Measurements from ENCODE around the gene FBXO39. TPM values are rescaled to one million over a fixed set of nuclear protein-coding genes. Genes with fewer than 3 reads are reported as not detected.
"Not testable (repeated sequence)": the region's sequence is repeated elsewhere in the genome, so short reads cannot be mapped to it uniquely, and the experiment has no call there.

Gene FBXO39
- total RNA-seq, 3 donors from 2014 or later: 0.16 TPM; not detected in 2

DNA sequence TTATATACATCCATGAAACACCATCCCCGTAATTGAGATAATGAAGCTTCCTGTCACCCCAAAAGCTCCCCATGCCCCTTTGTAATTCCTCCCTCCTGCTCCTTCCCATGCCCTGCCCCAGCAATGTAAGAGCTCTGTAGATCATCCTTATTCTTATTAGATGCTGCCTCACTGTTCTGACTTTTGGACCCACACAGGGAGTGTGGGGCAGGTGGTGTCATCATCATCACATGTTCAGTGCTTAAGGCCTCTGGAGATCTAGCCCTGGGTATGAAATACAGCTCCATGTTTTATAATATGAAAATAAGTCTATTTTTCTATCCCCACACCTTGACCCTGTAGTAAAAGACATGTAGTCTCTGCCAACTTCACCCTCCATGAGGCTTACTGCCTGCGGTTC, 18.3 kb upstream of the FBXO39 start:
- TF ChIP-seq, protein P1, sequence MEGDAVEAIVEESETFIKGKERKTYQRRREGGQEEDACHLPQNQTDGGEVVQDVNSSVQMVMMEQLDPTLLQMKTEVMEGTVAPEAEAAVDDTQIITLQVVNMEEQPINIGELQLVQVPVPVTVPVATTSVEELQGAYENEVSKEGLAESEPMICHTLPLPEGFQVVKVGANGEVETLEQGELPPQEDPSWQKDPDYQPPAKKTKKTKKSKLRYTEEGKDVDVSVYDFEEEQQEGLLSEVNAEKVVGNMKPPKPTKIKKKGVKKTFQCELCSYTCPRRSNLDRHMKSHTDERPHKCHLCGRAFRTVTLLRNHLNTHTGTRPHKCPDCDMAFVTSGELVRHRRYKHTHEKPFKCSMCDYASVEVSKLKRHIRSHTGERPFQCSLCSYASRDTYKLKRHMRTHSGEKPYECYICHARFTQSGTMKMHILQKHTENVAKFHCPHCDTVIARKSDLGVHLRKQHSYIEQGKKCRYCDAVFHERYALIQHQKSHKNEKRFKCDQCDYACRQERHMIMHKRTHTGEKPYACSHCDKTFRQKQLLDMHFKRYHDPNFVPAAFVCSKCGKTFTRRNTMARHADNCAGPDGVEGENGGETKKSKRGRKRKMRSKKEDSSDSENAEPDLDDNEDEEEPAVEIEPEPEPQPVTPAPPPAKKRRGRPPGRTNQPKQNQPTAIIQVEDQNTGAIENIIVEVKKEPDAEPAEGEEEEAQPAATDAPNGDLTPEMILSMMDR (IDR thresholded peaks at IDR 0.05): no peak
- DNase-seq: no peak
- Histone ChIP-seq H3K9me3 (no peaks in the 10 kb centered on the region), H3K4me3 (no peak overlapping the region), H3K36me3 (ENCODE audit: low read depth) (no peaks in the 10 kb centered on the region), H3K4me1 (ENCODE audit: low read depth) (peaks cover 2% of the 10 kb centered on the region)
- intact Hi-C loops (cut with DNase I, micrococcal nuclease): no loop called here
- ATAC-seq: no peak

DNA sequence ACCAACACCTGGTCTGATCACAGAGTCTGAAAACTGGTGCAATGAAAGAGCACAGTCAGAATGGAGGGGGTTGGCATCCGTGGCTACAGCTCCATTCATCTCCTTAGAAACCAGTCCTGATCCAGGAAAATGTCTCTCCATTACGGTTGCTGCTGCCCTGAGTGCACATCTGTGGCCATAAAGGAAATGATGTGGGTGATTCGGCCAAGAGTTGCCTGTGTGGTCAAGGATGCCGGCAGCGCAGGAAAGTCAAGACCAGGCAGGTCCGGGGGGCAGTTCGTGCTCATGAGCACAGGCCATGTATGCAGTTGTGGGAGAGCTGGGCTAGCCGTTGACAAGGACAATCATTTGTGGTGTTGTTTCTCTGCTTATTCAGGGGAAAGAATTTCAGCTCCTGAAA, 14.2 kb upstream of the FBXO39 start:
- intact Hi-C loops (cut with DNase I, micrococcal nuclease): no loop called here
- no peaks in the 10 kb centered on the region for H3K36me3 ChIP-seq (ENCODE audit: low read depth)
- H3K4me1 ChIP-seq (ENCODE audit: low read depth): no peaks in the 10 kb centered on the region
- H3K9me3 ChIP-seq: no peaks in the 10 kb centered on the region
- no peak overlapping the region for H3K4me3 ChIP-seq
- TF ChIP-seq, protein P1 (IDR thresholded peaks at IDR 0.05): no peak
- no peak for DNase-seq
- ATAC-seq: no peak

DNA sequence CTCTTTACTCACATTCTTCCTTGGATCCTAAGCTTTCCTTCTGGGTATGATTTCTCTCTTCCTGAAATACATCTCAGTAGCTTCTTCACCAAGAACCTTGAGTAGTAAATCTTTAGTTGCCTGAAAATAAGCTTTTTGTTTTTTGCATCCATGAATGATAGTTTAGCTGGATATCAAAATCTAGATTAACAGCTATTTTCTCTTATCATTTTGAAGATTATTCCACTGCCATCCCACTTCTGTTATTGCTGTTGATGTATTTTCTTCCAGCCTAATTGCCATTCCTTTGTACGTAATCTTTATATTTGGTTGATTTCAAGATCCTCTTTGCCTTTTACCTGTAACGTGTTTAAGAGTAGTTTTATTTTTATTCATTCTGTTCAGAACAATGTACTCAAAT, 7.6 kb upstream of the FBXO39 start:
- TF ChIP-seq, protein P1 (IDR thresholded peaks at IDR 0.05): no peak
- Histone ChIP-seq H3K4me3 (no peak overlapping the region), H3K4me1 (ENCODE audit: low read depth) (no peaks in the 10 kb centered on the region), H3K9me3 (peaks cover 11% of the 10 kb centered on the region), H3K36me3 (ENCODE audit: low read depth) (peaks cover 4% of the 10 kb centered on the region)
- intact Hi-C loops (cut with DNase I, micrococcal nuclease): no loop called here
- ATAC-seq (no peak), DNase-seq (no peak)

DNA sequence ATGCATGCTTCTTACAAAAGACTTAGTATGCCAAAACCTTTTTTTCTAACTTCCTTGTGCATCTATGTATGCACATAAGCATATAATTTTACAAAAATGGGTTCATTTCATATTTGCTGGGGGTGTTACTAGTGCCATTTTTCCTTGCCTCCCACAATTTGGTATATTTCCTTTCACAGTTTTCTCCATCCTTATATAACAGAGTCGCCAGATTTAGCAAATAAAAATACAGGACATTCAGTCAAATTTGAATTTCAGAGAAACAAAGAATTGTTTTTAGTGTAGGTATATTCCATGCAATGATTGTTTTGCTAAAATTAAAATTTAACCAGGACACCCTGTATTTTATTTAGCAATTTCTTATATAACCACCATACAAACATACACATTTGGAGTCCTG, 4.0 kb upstream of the FBXO39 start:
- H3K36me3 ChIP-seq (ENCODE audit: low read depth): peaks cover 4% of the 10 kb centered on the region

DNA sequence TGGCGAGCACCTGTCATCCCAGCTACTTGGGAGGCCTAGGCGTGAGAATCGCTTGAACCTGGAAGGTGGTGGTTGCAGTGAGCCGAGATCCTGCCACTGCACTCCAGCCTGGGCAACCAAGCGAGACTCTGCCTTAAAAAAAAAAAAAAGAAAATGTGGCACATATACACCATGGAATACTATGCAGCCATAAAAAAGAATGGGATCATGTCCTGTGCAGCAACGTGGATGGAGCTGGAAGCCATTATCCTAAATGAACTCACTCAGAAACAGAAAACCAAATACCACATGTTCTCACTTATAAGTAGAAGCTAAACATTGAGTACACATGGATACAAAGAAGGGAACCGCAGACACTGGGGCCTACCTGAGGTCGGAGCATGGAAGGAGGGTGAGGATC, 1.1 kb upstream of the FBXO39 start:
- ATAC-seq; H3K4me3 ChIP-seq; DNase-seq; H3K36me3 ChIP-seq (ENCODE audit: low read depth); H3K4me1 ChIP-seq (ENCODE audit: low read depth); intact Hi-C loops (cut with DNase I, micrococcal nuclease): not testable (repeated sequence)
- peaks cover 19% of the 10 kb centered on the region for H3K9me3 ChIP-seq

More for the DNA sequence above, 4.0 kb upstream of the FBXO39 start:
- Histone ChIP-seq H3K4me1 (ENCODE audit: low read depth) (no peaks in the 10 kb centered on the region), H3K9me3 (peaks cover 28% of the 10 kb centered on the region), H3K4me3 (no peak overlapping the region)
- TF ChIP-seq, protein P1 (IDR thresholded peaks at IDR 0.05): no peak
- no peak for DNase-seq
- intact Hi-C loops (cut with DNase I, micrococcal nuclease): no loop called here
- ATAC-seq: no peak

DNA sequence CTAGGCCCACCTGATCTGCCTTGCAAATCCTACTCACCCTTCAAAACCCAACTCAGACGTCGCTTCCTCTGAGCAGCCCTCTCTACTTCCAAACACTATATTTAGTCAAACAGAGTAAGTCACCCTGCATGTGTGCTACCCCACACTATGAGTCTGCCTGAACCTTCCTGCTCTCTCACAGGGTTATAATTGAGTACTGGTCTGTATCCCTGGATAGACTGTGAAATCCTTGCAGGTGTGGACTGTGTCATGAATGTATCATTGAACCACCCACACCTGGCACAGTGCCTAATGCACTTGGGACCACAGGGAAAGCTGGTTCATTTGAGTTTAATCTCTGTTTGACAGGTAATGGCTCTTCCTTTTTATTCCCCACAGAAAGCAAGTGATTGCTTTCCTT, 3.4 kb downstream of the FBXO39 start:
- intact Hi-C loops (cut with DNase I, micrococcal nuclease): no loop called here
- TF ChIP-seq, protein P1 (IDR thresholded peaks at IDR 0.05): no peak
- Histone ChIP-seq H3K9me3 (peaks cover 7% of the 10 kb centered on the region), H3K36me3 (ENCODE audit: low read depth) (no peaks in the 10 kb centered on the region), H3K4me1 (ENCODE audit: low read depth) (no peaks in the 10 kb centered on the region), H3K4me3 (no peak overlapping the region)
- DNase-seq (no peak), ATAC-seq (no peak)
